Endometrial microvascular endothelial cells (primary cell): ENCODE results near the gene SQOR. TPM values are rescaled to one million over a fixed set of nuclear protein-coding genes. Genes with fewer than 3 reads are reported as not detected.

Experiments used
- in situ Hi-C: cut with HindIII; loops from 2 replicates; pipeline ENCODE4 v1.10.0; 2017; ENCODE audit warnings: low sequenced_read_pairs, low pct_unique_long_range_greater_than_20kb; ENCODE audit errors: inconsistent ontology term
- total RNA-seq: library from RNA; depleted of rRNA; stranded (reverse); fragments of >200 nt; gene quantifications from one replicate; pipeline ENCODE4 v1.2.3, GENCODE V29; 2015; ENCODE audit errors: inconsistent ontology term

SQOR gene
- total RNA-seq, 1 donor from 2014 or later, result 60.1 TPM

GRCh38 chr15:45653702-45654424 is 19.0 kb downstream of the SQOR start:
- in situ Hi-C loops, result no loop called here

- in situ Hi-C loops, result no loop called here
Observed at GRCh38 chr15:45654749-45655148, 19.9 kb downstream of the SQOR start.

- in situ Hi-C loops, result no loop called here
Observed at GRCh38 chr15:45657254-45657653, 22.4 kb downstream of the SQOR start.

DNA sequence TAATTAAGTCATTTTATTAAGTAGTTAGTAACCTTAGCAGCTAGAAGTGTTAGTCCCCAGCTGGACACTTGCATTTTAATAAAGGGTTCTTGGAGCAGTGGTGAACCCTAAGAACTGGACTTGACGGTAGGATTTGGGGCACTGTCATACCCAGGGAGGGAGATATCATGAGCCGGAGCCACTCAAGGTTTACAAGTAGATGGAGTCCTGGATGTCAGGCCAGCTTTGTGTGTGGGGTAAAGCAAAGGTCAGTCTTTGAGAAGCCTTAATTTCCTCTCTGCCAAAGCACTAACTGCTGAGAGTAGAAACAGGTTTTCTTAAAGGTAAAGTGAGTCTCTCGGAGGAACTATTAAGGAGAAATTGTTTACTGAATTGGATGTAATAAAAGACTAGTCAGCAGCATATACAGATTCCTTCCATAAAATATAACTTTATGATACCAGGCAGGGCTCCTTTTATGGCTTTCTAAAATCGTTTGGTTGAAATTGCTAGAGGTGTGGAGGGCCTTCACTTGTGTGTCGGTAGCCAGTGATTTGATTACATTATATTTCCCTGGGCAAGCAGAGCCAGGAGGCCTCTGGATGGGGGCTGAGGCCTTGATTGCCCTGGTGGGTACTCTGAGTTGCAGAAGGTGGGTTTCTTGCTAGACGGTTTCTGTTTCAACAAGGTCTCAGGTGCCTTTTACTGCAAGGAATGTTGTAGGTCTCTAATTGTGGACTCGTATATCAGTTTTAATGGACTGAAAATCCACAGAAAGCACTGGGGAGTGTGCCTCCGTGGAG is 23.1 kb downstream of the SQOR start:
- in situ Hi-C loops, result no loop called here

GRCh38 chr15:45660231-45660979 is 25.6 kb downstream of the SQOR start:
- in situ Hi-C loops, result no loop called here

DNA sequence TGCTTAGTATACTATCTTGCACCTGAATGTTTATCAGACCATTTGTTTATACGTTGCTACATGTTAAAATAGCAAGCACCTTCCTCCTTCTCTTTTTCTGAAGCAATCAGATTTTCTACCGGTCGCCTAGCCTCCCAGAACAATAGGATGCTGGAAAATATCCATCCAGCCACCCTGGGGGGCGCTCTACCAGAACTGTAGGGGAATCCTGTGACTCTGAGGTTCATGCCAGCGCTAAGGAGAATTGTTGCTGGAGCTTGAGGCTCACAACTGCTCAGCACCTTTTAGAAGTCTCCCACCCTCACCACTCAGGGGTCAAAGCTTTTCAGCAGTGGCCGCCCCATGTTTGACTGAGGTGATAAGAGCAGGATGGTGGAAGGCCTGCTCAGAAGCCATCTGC is 27.5 kb downstream of the SQOR start:
- in situ Hi-C loops, result no loop called here

- in situ Hi-C loops, result no loop called here
Observed at GRCh38 chr15:45664451-45664850, 29.6 kb downstream of the SQOR start.

DNA sequence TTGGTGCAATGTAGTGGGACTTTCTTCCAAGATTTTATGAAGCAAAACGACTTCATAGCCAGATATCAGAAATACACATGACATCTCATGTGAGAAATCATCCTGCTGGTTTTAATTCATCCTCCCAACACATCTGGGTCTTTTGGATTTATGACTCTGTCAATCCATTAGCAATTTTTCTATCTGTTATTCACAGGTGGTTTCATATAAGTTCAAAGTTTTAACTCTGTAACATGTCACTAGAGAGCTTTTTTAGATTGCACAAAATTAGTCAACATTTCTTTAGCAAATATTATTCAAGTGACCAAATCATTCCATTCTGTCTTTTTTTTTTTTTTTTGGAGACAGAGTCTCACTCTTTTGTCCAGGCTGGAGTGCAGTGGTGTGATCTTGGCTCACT is 30.4 kb downstream of the SQOR start:
- in situ Hi-C loops, result no loop called here

GRCh38 chr15:45666119-45666875 is 31.5 kb downstream of the SQOR start:
- in situ Hi-C loops, result no loop called here

GRCh38 chr15:45667002-45667401 is 32.2 kb downstream of the SQOR start:
- in situ Hi-C loops, result no loop called here

DNA sequence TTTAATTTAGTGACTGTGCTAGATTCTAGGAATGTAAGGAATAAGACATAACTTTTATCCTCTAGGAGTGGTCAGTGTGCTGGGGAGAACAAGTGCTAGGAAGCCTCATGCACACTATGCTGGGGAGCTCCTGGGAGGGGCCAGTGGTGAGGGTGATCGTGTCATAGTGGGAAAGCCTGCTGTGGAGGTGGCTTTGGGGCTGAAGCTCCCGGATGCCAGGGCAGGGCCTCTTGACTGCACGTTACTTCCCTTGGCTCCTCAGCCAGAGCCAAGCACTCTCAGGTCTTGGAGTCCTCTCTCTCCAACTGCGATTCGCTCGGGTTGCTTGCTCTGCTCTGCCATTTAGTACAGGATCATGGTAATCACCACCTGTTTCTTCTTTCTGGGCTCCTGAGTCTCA is 33.6 kb downstream of the SQOR start:
- in situ Hi-C loops, result no loop called here

DNA sequence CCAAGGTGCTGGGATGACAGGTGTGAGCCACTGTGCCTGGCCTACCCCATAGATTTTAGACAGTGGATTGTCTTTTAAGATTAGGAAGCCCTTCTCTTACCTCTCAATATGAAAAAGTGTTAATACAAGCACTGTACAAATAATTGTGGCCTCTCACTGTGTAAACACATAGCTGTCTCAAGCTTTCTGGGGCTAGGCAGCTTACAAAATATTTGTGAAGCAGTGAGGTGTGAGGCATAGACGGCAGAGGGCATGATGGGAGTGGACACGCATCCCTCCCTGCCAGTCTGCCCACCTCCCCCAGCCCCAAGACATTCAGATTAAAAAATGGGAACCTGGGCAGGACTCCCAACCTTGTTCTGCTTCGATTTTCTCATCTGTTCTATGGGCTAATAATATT is 34.6 kb downstream of the SQOR start:
- in situ Hi-C loops, result no loop called here

- in situ Hi-C loops, result no loop called here
Observed at GRCh38 chr15:45670091-45670490, 35.3 kb downstream of the SQOR start.

DNA sequence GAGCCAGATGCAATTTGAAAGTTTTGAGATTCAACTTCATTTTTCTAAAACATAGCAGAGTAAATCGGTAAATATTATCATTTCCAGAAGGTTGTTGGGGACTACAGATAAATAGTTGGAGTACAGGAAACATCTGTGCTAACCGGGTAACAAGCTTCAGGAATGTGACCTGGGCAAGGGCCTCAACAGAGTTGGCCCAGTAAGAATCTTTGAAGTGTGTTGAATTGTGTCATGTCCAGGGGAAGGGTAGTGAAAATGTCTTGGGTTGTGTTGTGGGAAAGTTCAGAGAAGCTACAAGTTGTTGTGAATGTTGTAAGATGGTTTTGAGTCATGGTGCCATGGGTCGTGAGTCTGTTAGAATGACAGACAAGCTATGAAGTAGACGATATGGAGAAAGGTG is 35.7 kb downstream of the SQOR start:
- in situ Hi-C loops, result no loop called here

DNA sequence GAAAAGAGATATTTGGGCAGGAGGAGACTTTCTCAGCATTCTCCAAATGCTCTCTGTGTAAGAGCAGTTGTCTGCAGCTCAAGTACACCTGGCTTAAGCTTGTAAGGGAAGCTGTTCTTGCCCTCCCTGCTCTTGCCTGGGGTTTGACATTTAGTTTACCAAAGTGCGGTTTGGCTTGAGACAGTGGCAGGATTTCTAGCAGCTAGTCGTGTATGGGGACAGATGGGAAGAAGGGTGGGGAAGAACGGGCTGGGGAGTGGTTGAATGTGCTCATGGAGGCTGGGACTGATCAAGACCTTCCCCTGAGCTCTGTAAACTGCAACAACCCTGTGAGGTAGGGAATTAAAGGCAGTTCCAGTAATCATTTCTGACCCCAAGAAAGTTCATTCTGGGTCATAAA is 39.8 kb downstream of the SQOR start:
- in situ Hi-C loops, result no loop called here

DNA sequence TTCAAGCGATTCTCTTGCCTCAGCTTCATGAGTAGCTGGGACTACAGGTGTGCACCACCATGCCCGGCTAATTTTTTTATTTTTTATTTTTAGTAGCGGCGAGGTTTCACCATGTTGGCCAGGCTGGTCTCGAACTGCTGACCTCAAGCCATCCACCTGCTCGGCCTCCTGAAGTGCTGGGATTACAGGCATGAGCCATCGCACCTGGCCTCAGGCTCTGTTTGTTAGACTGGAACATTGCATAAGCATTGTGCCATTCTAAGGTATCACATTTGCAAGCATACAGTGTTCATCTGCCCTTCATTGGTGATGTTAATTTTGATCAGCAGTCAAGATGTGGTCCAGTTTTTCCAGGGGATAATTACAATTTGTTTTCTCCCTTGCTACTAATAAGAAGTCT is 43.0 kb downstream of the SQOR start:
- in situ Hi-C loops, result no loop called here

DNA sequence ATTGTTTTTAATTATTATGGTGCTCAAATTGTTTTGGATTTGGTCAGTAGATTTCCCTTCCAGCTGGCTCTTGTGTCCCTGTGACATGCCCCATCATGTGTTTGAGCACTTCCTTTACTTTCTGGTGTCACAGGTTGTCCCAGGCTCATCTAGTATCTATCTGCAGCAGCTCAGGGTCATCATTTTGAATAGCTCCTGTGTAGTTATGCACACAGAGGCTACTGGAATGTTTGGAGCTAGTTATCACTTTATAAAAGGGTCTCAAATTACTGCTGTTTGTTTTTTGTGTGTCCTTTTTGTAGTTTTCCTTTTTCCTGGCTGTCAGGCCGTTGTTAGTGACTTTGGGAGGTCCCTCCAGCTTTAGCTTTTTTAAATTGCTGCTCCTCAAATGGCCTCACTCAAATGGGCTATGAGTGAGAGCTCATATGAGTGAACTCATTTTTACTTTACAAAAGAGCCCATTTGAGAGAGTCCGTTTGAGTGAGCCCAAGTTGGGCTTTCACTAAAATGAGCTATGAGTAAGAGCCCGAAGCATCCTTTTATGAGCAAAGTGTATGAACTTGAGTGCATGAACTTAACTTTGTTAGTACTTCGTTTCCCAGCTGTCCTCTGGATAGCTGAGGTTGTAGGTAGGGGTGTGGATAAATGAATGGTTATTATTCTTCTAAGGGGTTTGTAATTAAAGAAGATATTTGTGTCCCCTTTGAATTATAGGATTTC is 43.8 kb downstream of the SQOR start:
- in situ Hi-C loops, result no loop called here

- in situ Hi-C loops, result no loop called here
Observed at GRCh38 chr15:45684533-45684932, 49.7 kb downstream of the SQOR start.

DNA sequence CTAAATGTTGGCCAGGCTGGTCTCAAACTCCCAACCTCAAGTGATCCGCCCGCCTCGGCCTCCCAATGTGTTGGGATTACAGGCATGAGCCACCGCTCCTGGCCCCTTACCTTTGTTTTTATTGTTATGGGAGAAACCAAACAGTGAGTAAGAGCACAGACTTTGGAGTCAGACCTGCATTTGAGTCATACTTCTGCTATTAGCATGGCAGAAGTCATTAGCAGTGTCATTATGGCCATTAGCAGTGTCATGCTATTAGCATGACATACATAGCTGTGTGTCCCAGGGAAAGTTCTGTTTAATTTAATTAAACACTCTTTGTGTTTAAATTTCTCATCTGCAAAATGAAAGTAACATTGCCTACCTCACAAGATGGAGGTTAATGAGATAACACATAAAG is 54.8 kb downstream of the SQOR start:
- in situ Hi-C loops, result no loop called here
